DND-41 (cell line): Measurements from ENCODE around the gene LIPT1.

ENCODE experiments used
- ATAC-seq: fragments of 200-7000 bp; cut with Tn5 transposase; 3 replicates; pipeline ENCODE4 v1.9.1; 2021; ENCODE audit warnings: low read depth; ENCODE audit not compliant: insufficient read depth
- DNase-seq: peaks from one replicate; pipeline ENCODE4 v3.0.0-alpha.2; 2020
- H2AFZ ChIP-seq: 2 replicates; pipeline ENCODE4 v1.6.0; 2012; ENCODE audit warnings: low read depth, low read length
- H3K27ac ChIP-seq: 2 replicates; pipeline ENCODE4 v1.5.1; 2012; ENCODE audit warnings: low read length, inconsistent platforms
- H3K27me3 ChIP-seq: fragments of 200-600 bp; sonication (generic); 2 replicates; pipeline ENCODE4 v1.6.0; 2012; ENCODE audit warnings: low read length, mild to moderate bottlenecking, inconsistent platforms; ENCODE audit not compliant: insufficient read depth, poor library complexity
- H3K36me3 ChIP-seq: 2 replicates; pipeline ENCODE4 v1.5.1; 2012; ENCODE audit warnings: low read length, inconsistent platforms; ENCODE audit not compliant: insufficient read depth
- H3K4me1 ChIP-seq: 2 replicates; pipeline ENCODE4 v1.5.1; 2012; ENCODE audit warnings: mild to moderate bottlenecking, low read length; ENCODE audit not compliant: insufficient read depth
- H3K4me2 ChIP-seq: 2 replicates; pipeline ENCODE4 v1.6.0; 2012; ENCODE audit warnings: mild to moderate bottlenecking, moderate library complexity, low read length, inconsistent platforms; ENCODE audit not compliant: insufficient read depth
- H3K4me3 ChIP-seq, 2 experiments: fragments of 200-600 bp in 1 of 2; shearing (Covaris generic) in 1 of 2; 2 replicates each; pipeline ENCODE4 v1.5.1; 2012 to 2016; ENCODE audit warnings: inconsistent platforms in 2 of 2, low read length in 2 of 2, mild to moderate bottlenecking in 2 of 2, low read depth in 1 of 2, moderate library complexity in 1 of 2
- H3K79me2 ChIP-seq: 2 replicates; pipeline ENCODE4 v1.6.0; 2012; ENCODE audit warnings: low read length, inconsistent platforms; ENCODE audit not compliant: insufficient read depth
- H3K9ac ChIP-seq: 2 replicates; pipeline ENCODE4 v1.6.0; 2012; ENCODE audit warnings: low read depth, mild to moderate bottlenecking, inconsistent platforms, low read length, moderate library complexity
- H3K9me3 ChIP-seq: 2 replicates; pipeline ENCODE4 v1.5.1; 2012; ENCODE audit warnings: low read length, moderate library complexity, mild to moderate bottlenecking, inconsistent platforms; ENCODE audit not compliant: insufficient read depth, severe bottlenecking
- H4K20me1 ChIP-seq: 2 replicates; pipeline ENCODE4 v1.6.0; 2012; ENCODE audit warnings: low read length; ENCODE audit not compliant: insufficient read depth
- EZH2 ChIP-seq: IDR thresholded peaks from 3 replicates; pipeline ENCODE4 v1.6.1; 2012; ENCODE audit warnings: borderline replicate concordance, low read depth, mild to moderate bottlenecking, moderate library complexity, low read length, inconsistent platforms; ENCODE audit not compliant: severe bottlenecking
- TF ChIP-seq, protein P1 (sequence below): IDR thresholded peaks from 2 replicates; pipeline ENCODE4 v1.5.1; 2012; ENCODE audit warnings: borderline replicate concordance, low read length, moderate library complexity, mild to moderate bottlenecking; ENCODE audit not compliant: poor library complexity, severe bottlenecking; ENCODE audit errors: extremely low read depth

LIPT1 gene

GRCh38 chr2:99171377-99172140, 16.8 kb downstream of the LIPT1 start:
- TF ChIP-seq, protein P1, sequence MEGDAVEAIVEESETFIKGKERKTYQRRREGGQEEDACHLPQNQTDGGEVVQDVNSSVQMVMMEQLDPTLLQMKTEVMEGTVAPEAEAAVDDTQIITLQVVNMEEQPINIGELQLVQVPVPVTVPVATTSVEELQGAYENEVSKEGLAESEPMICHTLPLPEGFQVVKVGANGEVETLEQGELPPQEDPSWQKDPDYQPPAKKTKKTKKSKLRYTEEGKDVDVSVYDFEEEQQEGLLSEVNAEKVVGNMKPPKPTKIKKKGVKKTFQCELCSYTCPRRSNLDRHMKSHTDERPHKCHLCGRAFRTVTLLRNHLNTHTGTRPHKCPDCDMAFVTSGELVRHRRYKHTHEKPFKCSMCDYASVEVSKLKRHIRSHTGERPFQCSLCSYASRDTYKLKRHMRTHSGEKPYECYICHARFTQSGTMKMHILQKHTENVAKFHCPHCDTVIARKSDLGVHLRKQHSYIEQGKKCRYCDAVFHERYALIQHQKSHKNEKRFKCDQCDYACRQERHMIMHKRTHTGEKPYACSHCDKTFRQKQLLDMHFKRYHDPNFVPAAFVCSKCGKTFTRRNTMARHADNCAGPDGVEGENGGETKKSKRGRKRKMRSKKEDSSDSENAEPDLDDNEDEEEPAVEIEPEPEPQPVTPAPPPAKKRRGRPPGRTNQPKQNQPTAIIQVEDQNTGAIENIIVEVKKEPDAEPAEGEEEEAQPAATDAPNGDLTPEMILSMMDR = no peak
- TF ChIP-seq EZH2 = no peak
- DNase-seq = no peak
- no peak overlapping the region for H3K9ac ChIP-seq
- no peak overlapping the region for H2AFZ ChIP-seq
- peaks cover 12% of the 10 kb centered on the region for H3K79me2 ChIP-seq
- no peaks in the 10 kb centered on the region for H4K20me1 ChIP-seq
- no peaks in the 10 kb centered on the region for H3K9me3 ChIP-seq
- no peak overlapping the region for H3K4me2 ChIP-seq
- no peak for ATAC-seq
- H3K27ac ChIP-seq = no peak overlapping the region
- H3K36me3 ChIP-seq = peaks cover 62% of the 10 kb centered on the region
- no peaks in the 10 kb centered on the region for H3K27me3 ChIP-seq
- H3K4me3 ChIP-seq = no peak overlapping the region
- H3K4me1 ChIP-seq = no peaks in the 10 kb centered on the region

GRCh38 chr2:99180755-99181623, 26.2 kb downstream of the LIPT1 start, which contains the start of the genes MITD1 and MRPL30:
Gene MITD1 (minus strand): TSS chr2:99181058. CDS start chr2:99180981, 77 bp downstream.
Gene MRPL30 (plus strand): TSS chr2:99181184. CDS start chr2:99186204, 5,020 bp downstream.
- H3K27ac ChIP-seq = peak within 1 kb of the TSS; percentile 86
- H2AFZ ChIP-seq = peak within 1 kb of the TSS; percentile 94
- ATAC-seq (peak; percentile 93), DNase-seq (peak; percentile 94)
- H3K36me3 ChIP-seq = peaks cover 6% of the 10 kb centered on the region; the same call in 1 of the 2 replicates
- peak within 1 kb of the TSS; percentile 91 for H3K4me2 ChIP-seq
- peaks cover 92% of the 10 kb centered on the region for H3K79me2 ChIP-seq
- peak within 1 kb of the TSS; percentile 70 for H3K9ac ChIP-seq
- TF ChIP-seq EZH2 = no peak
- TF ChIP-seq, protein P1 = peak; percentile 2
- no peaks in the 10 kb centered on the region for H3K27me3 ChIP-seq
- no peaks in the 10 kb centered on the region for H4K20me1 ChIP-seq
- H3K4me1 ChIP-seq = peaks cover 43% of the 10 kb centered on the region
- peak within 1 kb of the TSS; percentile 84 to 89 for H3K4me3 ChIP-seq
- H3K9me3 ChIP-seq = no peaks in the 10 kb centered on the region

DNA sequence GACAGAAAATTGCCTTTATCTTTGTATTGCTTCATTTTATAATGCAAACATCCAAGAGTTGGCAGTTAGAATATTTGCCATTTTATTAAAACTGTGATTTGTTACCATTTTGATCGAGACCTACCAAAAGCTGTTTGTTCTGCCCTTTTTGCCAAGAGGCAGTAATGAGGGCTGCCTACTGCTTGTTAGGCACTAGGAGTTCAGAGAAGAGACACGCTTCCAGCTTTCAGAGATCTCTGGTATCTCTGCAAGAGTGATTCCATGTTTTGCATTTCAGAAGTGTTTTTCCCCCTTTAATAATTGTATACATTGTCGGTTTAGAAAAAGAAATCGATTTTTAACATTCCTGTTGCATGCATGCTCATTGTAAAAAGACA, 26.8 kb downstream of the LIPT1 start:
- Histone ChIP-seq H3K4me1 (peaks cover 43% of the 10 kb centered on the region), H4K20me1 (no peaks in the 10 kb centered on the region), H3K9me3 (no peaks in the 10 kb centered on the region), H3K9ac (peak overlapping the region; percentile 70), H3K27me3 (no peaks in the 10 kb centered on the region), H3K27ac (peak overlapping the region; percentile 86), H3K36me3 (peaks cover 6% of the 10 kb centered on the region; the same call in 1 of the 2 replicates), H3K4me2 (peak overlapping the region; percentile 91), H3K79me2 (peaks cover 96% of the 10 kb centered on the region), H3K4me3 (peak overlapping the region; percentile 84 to 89), H2AFZ (peak overlapping the region; percentile 89)
- ATAC-seq (no peak), DNase-seq (no peak)
- TF ChIP-seq, protein P1 = no peak
- TF ChIP-seq EZH2 = no peak
